ENCODE data around the gene ZC2HC1B. TPM values are rescaled to one million over a fixed set of nuclear protein-coding genes. Genes with fewer than 3 reads are reported as not detected.

ZC2HC1B gene
- total RNA-seq, 1 experiment from 2014 or later = not detected

DNA sequence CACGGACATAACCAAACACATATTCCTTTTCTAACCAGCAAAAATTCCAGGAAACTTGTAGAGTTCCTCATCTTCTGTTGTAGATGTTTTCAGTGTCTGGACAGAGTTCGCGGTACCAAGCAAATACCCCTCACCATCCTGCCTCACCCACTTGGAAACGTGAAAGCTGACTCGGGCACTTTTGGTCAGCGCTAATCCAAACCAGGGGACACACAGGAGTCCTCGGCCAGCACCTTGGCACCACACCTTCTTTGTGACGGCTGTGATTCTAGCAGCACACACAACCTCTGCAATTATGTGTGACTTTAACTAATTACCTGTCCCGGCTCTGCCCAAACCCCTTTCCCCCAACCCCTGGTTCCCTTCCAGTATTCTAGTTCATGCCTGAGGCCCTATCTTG is 85.7 kb downstream of the ZC2HC1B start:
- no peaks in the 10 kb centered on the region for H3K36me3 Mint-ChIP-seq (ENCODE audit: insufficient read depth, unreplicated experiment)
- TF ChIP-seq, protein P1, sequence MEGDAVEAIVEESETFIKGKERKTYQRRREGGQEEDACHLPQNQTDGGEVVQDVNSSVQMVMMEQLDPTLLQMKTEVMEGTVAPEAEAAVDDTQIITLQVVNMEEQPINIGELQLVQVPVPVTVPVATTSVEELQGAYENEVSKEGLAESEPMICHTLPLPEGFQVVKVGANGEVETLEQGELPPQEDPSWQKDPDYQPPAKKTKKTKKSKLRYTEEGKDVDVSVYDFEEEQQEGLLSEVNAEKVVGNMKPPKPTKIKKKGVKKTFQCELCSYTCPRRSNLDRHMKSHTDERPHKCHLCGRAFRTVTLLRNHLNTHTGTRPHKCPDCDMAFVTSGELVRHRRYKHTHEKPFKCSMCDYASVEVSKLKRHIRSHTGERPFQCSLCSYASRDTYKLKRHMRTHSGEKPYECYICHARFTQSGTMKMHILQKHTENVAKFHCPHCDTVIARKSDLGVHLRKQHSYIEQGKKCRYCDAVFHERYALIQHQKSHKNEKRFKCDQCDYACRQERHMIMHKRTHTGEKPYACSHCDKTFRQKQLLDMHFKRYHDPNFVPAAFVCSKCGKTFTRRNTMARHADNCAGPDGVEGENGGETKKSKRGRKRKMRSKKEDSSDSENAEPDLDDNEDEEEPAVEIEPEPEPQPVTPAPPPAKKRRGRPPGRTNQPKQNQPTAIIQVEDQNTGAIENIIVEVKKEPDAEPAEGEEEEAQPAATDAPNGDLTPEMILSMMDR (IDR thresholded peaks at IDR 0.05; ENCODE audit: insufficient read depth in 1 of 2, low read depth in 1 of 2, low read length in 1 of 2, severe bottlenecking in 1 of 2, unreplicated experiment in 1 of 2) = no peak
- peaks cover 9% of the 10 kb centered on the region for H3K9me3 Mint-ChIP-seq (ENCODE audit: unreplicated experiment)
- no peak overlapping the region for H3K27ac Mint-ChIP-seq (ENCODE audit: unreplicated experiment)
- Histone ChIP-seq H3K27me3 (replicated peaks; ENCODE audit: control insufficient read depth, insufficient read depth, low read length) (no peaks in the 10 kb centered on the region), H3K9me3 (no peaks in the 10 kb centered on the region), H3K4me1 (peaks cover 18% of the 10 kb centered on the region), H3K4me3 (ENCODE audit: low read depth, low read length) (no peak overlapping the region), H3K36me3 (ENCODE audit: control insufficient read depth, insufficient read depth, low read length) (no peaks in the 10 kb centered on the region)
- ChIA-PET POLR2A (no interaction called here), CTCF (no interaction called here)
- DNase-seq = no peak
- peaks cover 6% of the 10 kb centered on the region for H3K4me1 Mint-ChIP-seq (ENCODE audit: low read depth, unreplicated experiment)
- H3K4me3 Mint-ChIP-seq (ENCODE audit: unreplicated experiment) = no peak overlapping the region
- intact Hi-C loops (cut with micrococcal nuclease; ENCODE audit: unreplicated experiment) = no loop called here
- BruUV-seq (replicated peaks) = no TSS peak
- peaks cover 1% of the 10 kb centered on the region for H3K27me3 Mint-ChIP-seq (ENCODE audit: insufficient read depth, unreplicated experiment)

DNA sequence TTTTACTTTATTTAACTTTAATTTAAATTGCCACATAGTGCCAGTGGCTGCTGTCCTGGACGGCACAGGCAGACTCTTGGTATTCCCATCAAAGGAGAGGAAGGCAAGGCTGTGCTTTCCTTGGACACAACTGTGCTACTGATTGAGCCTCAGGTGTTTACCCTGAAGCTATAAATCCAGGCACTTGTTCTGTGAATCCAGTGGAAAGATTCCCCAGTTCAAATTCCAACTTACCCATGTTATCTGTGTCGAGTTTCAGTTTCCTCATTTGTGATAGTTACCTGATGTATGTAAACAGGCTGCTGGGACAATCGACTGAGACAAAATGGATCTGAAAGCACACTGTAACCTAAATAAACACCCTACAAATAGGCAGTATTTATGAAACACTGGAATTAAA is 86.6 kb downstream of the ZC2HC1B start:
- no peaks in the 10 kb centered on the region for H3K36me3 Mint-ChIP-seq (ENCODE audit: insufficient read depth, unreplicated experiment)
- Histone ChIP-seq H3K36me3 (ENCODE audit: control insufficient read depth, insufficient read depth, low read length) (no peaks in the 10 kb centered on the region), H3K9me3 (no peaks in the 10 kb centered on the region), H3K27me3 (replicated peaks; ENCODE audit: control insufficient read depth, insufficient read depth, low read length) (no peaks in the 10 kb centered on the region), H3K4me3 (ENCODE audit: low read depth, low read length) (no peak overlapping the region), H3K4me1 (peaks cover 18% of the 10 kb centered on the region)
- H3K9me3 Mint-ChIP-seq (ENCODE audit: unreplicated experiment) = peaks cover 9% of the 10 kb centered on the region
- ChIA-PET CTCF (interaction anchor here (0.8 to 0.9 kb wide), 2 partner anchors 9 to 11 kb away, joined by 3 to 4 read pairs; no protein-coding TSS in a partner anchor), POLR2A (no interaction called here)
- H3K27ac Mint-ChIP-seq (ENCODE audit: unreplicated experiment) = no peak overlapping the region
- no peak overlapping the region for H3K4me3 Mint-ChIP-seq (ENCODE audit: unreplicated experiment)
- intact Hi-C loops (cut with micrococcal nuclease; ENCODE audit: unreplicated experiment) = loop anchor here (1.0 kb wide), 1 partner anchor 13 kb away; no protein-coding TSS in a partner anchor
- peaks cover 6% of the 10 kb centered on the region for H3K4me1 Mint-ChIP-seq (ENCODE audit: low read depth, unreplicated experiment)
- peak in 1 of 2 experiments; percentile 23 for DNase-seq
- H3K27me3 Mint-ChIP-seq (ENCODE audit: insufficient read depth, unreplicated experiment) = no peaks in the 10 kb centered on the region
- no TSS peak for BruUV-seq (replicated peaks)
- TF ChIP-seq, protein P1 (IDR thresholded peaks at IDR 0.05; ENCODE audit: insufficient read depth in 1 of 2, low read depth in 1 of 2, low read length in 1 of 2, severe bottlenecking in 1 of 2, unreplicated experiment in 1 of 2) = no peak

DNA sequence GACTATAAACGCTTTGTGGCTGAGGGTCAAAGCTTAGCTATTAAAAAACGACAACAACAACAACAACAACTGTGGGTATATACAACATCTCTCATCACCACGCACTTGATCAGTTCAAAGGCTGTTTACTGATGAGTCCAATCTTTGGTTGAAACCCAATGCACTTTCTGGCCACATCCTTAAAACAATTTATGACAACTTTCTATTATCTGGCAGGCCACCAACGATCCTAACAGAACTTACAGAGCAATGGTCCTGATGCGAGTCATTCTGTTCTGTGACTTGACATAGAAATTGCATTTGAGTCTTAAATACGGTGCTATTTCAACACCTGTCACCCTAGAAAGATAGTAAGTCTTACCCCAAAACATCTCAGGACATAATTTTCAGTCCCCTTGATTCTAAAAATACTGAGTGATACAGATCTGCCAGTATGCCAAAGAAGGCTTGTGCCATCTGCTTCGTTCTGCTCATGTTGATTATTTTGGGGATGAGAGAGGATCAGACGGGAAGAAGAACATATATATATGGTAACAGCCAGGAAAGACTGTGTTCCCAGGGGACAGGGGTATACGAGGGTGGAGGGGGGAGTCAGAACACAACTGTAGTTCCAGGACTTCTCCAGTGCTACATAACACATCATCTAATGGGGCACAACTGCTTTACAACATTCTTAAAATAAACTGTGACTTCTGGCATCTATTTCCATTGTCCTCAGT is 87.9 kb downstream of the ZC2HC1B start:
- no peaks in the 10 kb centered on the region for H3K36me3 ChIP-seq (ENCODE audit: control insufficient read depth, insufficient read depth, low read length)
- H3K4me1 ChIP-seq = peaks cover 18% of the 10 kb centered on the region
- H3K4me1 Mint-ChIP-seq (ENCODE audit: low read depth, unreplicated experiment) = peaks cover 6% of the 10 kb centered on the region
- TF ChIP-seq, protein P1 (IDR thresholded peaks at IDR 0.05; ENCODE audit: insufficient read depth in 1 of 2, low read depth in 1 of 2, low read length in 1 of 2, severe bottlenecking in 1 of 2, unreplicated experiment in 1 of 2) = no peak
- DNase-seq = no peak
- BruUV-seq (replicated peaks) = no TSS peak
- no peaks in the 10 kb centered on the region for H3K9me3 ChIP-seq
- no peak overlapping the region for H3K27ac Mint-ChIP-seq (ENCODE audit: unreplicated experiment)
- no peaks in the 10 kb centered on the region for H3K27me3 ChIP-seq (replicated peaks; ENCODE audit: control insufficient read depth, insufficient read depth, low read length)
- CTCF ChIA-PET = interaction anchor here (0.9 kb wide), 1 partner anchor 11 kb away, joined by 4 read pairs; no protein-coding TSS in a partner anchor
- POLR2A ChIA-PET = no interaction called here
- H3K9me3 Mint-ChIP-seq (ENCODE audit: unreplicated experiment) = peaks cover 6% of the 10 kb centered on the region
- intact Hi-C loops (cut with micrococcal nuclease; ENCODE audit: unreplicated experiment) = no loop called here
- H3K4me3 ChIP-seq (ENCODE audit: low read depth, low read length) = no peak overlapping the region
- no peak overlapping the region for H3K4me3 Mint-ChIP-seq (ENCODE audit: unreplicated experiment)
- no peaks in the 10 kb centered on the region for H3K27me3 Mint-ChIP-seq (ENCODE audit: insufficient read depth, unreplicated experiment)
- no peaks in the 10 kb centered on the region for H3K36me3 Mint-ChIP-seq (ENCODE audit: insufficient read depth, unreplicated experiment)

All from Caco-2 (cell line).